ENCODE measurements around the gene NHP2. TPM values are rescaled to one million over a fixed set of nuclear protein-coding genes. Genes with fewer than 3 reads are reported as not detected.

The NHP2 gene
- total RNA-seq, 1 experiment from 2014 or later, result 322 TPM

GRCh38 chr5:178123094-178123965, 30.4 kb downstream of the NHP2 start:
- POLR2A ChIA-PET, result no interaction called here

GRCh38 chr5:178122346-178122745, 31.3 kb downstream of the NHP2 start:
- Mint-ChIP-seq H3K27me3 (ENCODE audit: insufficient read depth, unreplicated experiment) (no peaks in the 10 kb centered on the region), H3K36me3 (ENCODE audit: insufficient read depth, unreplicated experiment) (no peaks in the 10 kb centered on the region), H3K27ac (ENCODE audit: low read depth, unreplicated experiment) (no peak overlapping the region), H3K4me1 (ENCODE audit: insufficient read depth, unreplicated experiment) (no peaks in the 10 kb centered on the region), H3K9me3 (ENCODE audit: unreplicated experiment) (no peaks in the 10 kb centered on the region), H3K4me3 (ENCODE audit: unreplicated experiment) (no peak overlapping the region)
- ChIA-PET CTCF (interaction anchor here (0.7 to 3.1 kb wide), 4 partner anchors 15 to 168 kb away, joined by 3 to 11 read pairs (median 4); no protein-coding TSS in a partner anchor), POLR2A (no interaction called here)
- no peak for TF ChIP-seq CTCF (IDR thresholded peaks at IDR 0.05; ENCODE audit: unreplicated experiment)
- no peak for DNase-seq (ENCODE audit: unreplicated experiment)
- intact Hi-C loops (cut with micrococcal nuclease), result no loop called here
- no TSS peak for BruUV-seq (replicated peaks)

More at GRCh38 chr5:178123094-178123965, 30.4 kb downstream of the NHP2 start:
- intact Hi-C loops (cut with micrococcal nuclease), result no loop called here
- DNase-seq (ENCODE audit: unreplicated experiment), result peak; percentile 37
- no peaks in the 10 kb centered on the region for H3K27me3 Mint-ChIP-seq (ENCODE audit: insufficient read depth, unreplicated experiment)
- H3K4me1 Mint-ChIP-seq (ENCODE audit: insufficient read depth, unreplicated experiment), result no peaks in the 10 kb centered on the region
- TF ChIP-seq CTCF (IDR thresholded peaks at IDR 0.05; ENCODE audit: unreplicated experiment), result no peak
- no peaks in the 10 kb centered on the region for H3K9me3 Mint-ChIP-seq (ENCODE audit: unreplicated experiment)
- H3K4me3 Mint-ChIP-seq (ENCODE audit: unreplicated experiment), result no peak overlapping the region
- BruUV-seq (replicated peaks), result no TSS peak
- no peak overlapping the region for H3K27ac Mint-ChIP-seq (ENCODE audit: low read depth, unreplicated experiment)
- no peaks in the 10 kb centered on the region for H3K36me3 Mint-ChIP-seq (ENCODE audit: insufficient read depth, unreplicated experiment)
- CTCF ChIA-PET, result interaction anchor here (0.8 to 3.1 kb wide), 5 partner anchors 12 to 48 kb away, joined by 3 to 11 read pairs (median 5); no protein-coding TSS in a partner anchor

GRCh38 chr5:178121391-178122276, 32.1 kb downstream of the NHP2 start:
- no peak for TF ChIP-seq CTCF (IDR thresholded peaks at IDR 0.05; ENCODE audit: unreplicated experiment)
- Mint-ChIP-seq H3K9me3 (ENCODE audit: unreplicated experiment) (no peaks in the 10 kb centered on the region), H3K27me3 (ENCODE audit: insufficient read depth, unreplicated experiment) (peaks cover 4% of the 10 kb centered on the region), H3K36me3 (ENCODE audit: insufficient read depth, unreplicated experiment) (no peaks in the 10 kb centered on the region), H3K4me1 (ENCODE audit: insufficient read depth, unreplicated experiment) (peaks cover under 1% of the 10 kb centered on the region), H3K27ac (ENCODE audit: low read depth, unreplicated experiment) (no peak overlapping the region), H3K4me3 (ENCODE audit: unreplicated experiment) (no peak overlapping the region)
- CTCF ChIA-PET, result interaction anchor here (0.6 to 1.4 kb wide), 5 partner anchors 16 to 1828 kb away, joined by 3 to 4 read pairs (median 4); no protein-coding TSS in a partner anchor
- intact Hi-C loops (cut with micrococcal nuclease), result no loop called here
- BruUV-seq (replicated peaks), result no TSS peak
- POLR2A ChIA-PET, result interaction anchor here (1.0 to 1.5 kb wide), 3 partner anchors 8 to 25 kb away, joined by 3 to 6 read pairs (median 3); partner anchors contain the start of gene RMND5B
- DNase-seq (ENCODE audit: unreplicated experiment), result no peak
